Caco-2 (cell line): ENCODE measurements around the gene COMMD8. TPM values are rescaled to one million over a fixed set of nuclear protein-coding genes. Genes with fewer than 3 reads are reported as not detected.

ENCODE experiments used
- BruUV-seq: library from RNA; stranded (reverse); fragments of 400-500 nt; replicated peaks from 2 replicates; lab custom pipeline; 2021; lab: Mats Ljungman, UMichigan
- CTCF ChIA-PET: fragments of 300-600 bp; sonication (Branson Sonifier 250); formaldehyde crosslinking; loops from one replicate; lab custom pipeline; 2022; ENCODE audit warnings: antibody characterized with exemption; lab: Charles Lee
- POLR2A ChIA-PET: fragments of 300-600 bp; sonication (Branson Sonifier 250); formaldehyde crosslinking; loops from one replicate; lab custom pipeline; 2022; ENCODE audit warnings: antibody characterized with exemption; lab: Charles Lee
- DNase-seq, 2 experiments: peaks; one replicate each; pipeline versions ENCODE4 v3.0.0 to v3.0.0-alpha.2; 2020 to 2022
- H3K27me3 ChIP-seq: replicated peaks from 2 replicates; pipeline ENCODE4 v1.6.0; 2011; ENCODE audit warnings: low read length; ENCODE audit not compliant: control insufficient read depth, insufficient read depth
- H3K36me3 ChIP-seq: 2 replicates; pipeline ENCODE4 v1.5.1; 2011; ENCODE audit warnings: low read length; ENCODE audit not compliant: control insufficient read depth, insufficient read depth
- H3K4me1 ChIP-seq: fragments of 250-450 bp; sonication (Bioruptor Pico); 2 replicates; pipeline ENCODE4 v1.5.1; 2020; ENCODE audit warnings: mild to moderate bottlenecking
- H3K4me3 ChIP-seq: 2 replicates; pipeline ENCODE4 v1.5.1; 2011; ENCODE audit warnings: low read depth, mild to moderate bottlenecking, control low read depth, low read length
- H3K9me3 ChIP-seq: fragments of 250-450 bp; sonication (Bioruptor Pico); 2 replicates; pipeline ENCODE4 v1.5.1; 2020; ENCODE audit warnings: mild to moderate bottlenecking, moderate library complexity
- H3K27ac Mint-ChIP-seq: one replicate; pipeline ENCODE4 v1.8.0; 2022; ENCODE audit warnings: mixed read lengths; ENCODE audit not compliant: unreplicated experiment
- H3K27me3 Mint-ChIP-seq: one replicate; pipeline ENCODE4 v1.8.0; 2022; ENCODE audit warnings: mixed read lengths; ENCODE audit not compliant: insufficient read depth, unreplicated experiment
- H3K36me3 Mint-ChIP-seq: one replicate; pipeline ENCODE4 v1.8.0; 2022; ENCODE audit warnings: mild to moderate bottlenecking, mixed read lengths; ENCODE audit not compliant: insufficient read depth, unreplicated experiment
- H3K4me1 Mint-ChIP-seq: one replicate; pipeline ENCODE4 v1.8.0; 2022; ENCODE audit warnings: low read depth, mixed read lengths; ENCODE audit not compliant: unreplicated experiment
- H3K4me3 Mint-ChIP-seq: one replicate; pipeline ENCODE4 v1.8.0; 2022; ENCODE audit warnings: mild to moderate bottlenecking, moderate library complexity, mixed read lengths; ENCODE audit not compliant: unreplicated experiment
- H3K9me3 Mint-ChIP-seq: one replicate; pipeline ENCODE4 v1.8.0; 2022; ENCODE audit warnings: mixed read lengths; ENCODE audit not compliant: unreplicated experiment
- intact Hi-C: fragments of 100-400 bp; cut with micrococcal nuclease; formaldehyde crosslinking; loops from one replicate; pipeline ENCODE4 v1.10.0; 2022; ENCODE audit not compliant: unreplicated experiment
- total RNA-seq: library from RNA; stranded (reverse); gene quantifications from 2 replicates; pipeline ENCODE4 v1.2.3, GENCODE V29; 2022
- TF ChIP-seq, protein P1 (sequence below), 2 experiments: fragments of 200-600 bp in 1 of 2; IDR thresholded peaks; 1 replicate in 1 of 2; 2 replicates in 1 of 2; pipeline versions ENCODE4 v1.5.1 to v1.8.0; 2011 to 2022; ENCODE audit warnings: antibody characterized with exemption in 1 of 2, control low read depth in 1 of 2, inconsistent platforms in 1 of 2, low read depth in 1 of 2, low read length in 1 of 2, mild to moderate bottlenecking in 1 of 2, moderate library complexity in 1 of 2; ENCODE audit not compliant: insufficient read depth in 1 of 2, severe bottlenecking in 1 of 2, unreplicated experiment in 1 of 2

COMMD8 gene
- total RNA-seq, 1 experiment from 2014 or later: 38.8 TPM

DNA sequence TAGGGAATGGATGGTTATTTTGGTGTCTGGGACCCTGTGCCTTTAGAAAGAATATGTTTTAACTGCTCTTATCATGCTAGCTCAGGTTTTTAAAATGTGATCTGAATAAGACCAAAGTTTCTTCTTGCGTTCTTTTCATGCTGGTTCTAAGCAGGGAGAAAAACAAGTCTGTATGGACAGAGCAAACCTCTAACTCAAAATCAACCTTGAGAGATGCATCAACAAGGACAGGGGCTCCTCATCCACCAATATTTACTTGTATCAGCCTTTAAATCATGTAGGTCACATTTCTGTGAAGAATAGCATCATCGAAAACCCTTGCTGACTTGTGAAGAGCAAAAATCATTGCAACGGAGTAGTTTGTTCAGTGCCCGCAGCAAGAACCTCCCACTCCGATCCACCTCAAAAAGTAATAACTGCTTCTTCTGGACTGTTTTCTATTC lies 22.8 kb upstream of the COMMD8 start:
- H3K27me3 ChIP-seq: no peaks in the 10 kb centered on the region
- intact Hi-C loops: loop anchor here (5.0 kb wide), 1 partner anchor 46 kb away; no protein-coding TSS in a partner anchor
- H3K4me1 ChIP-seq: peaks cover 18% of the 10 kb centered on the region
- Mint-ChIP-seq H3K27ac (peak overlapping the region; percentile 99), H3K4me3 (peak overlapping the region; percentile 100), H3K4me1 (no peaks in the 10 kb centered on the region), H3K27me3 (no peaks in the 10 kb centered on the region), H3K9me3 (no peaks in the 10 kb centered on the region), H3K36me3 (peaks cover 7% of the 10 kb centered on the region)
- no peaks in the 10 kb centered on the region for H3K9me3 ChIP-seq
- BruUV-seq: no TSS peak
- TF ChIP-seq, protein P1, sequence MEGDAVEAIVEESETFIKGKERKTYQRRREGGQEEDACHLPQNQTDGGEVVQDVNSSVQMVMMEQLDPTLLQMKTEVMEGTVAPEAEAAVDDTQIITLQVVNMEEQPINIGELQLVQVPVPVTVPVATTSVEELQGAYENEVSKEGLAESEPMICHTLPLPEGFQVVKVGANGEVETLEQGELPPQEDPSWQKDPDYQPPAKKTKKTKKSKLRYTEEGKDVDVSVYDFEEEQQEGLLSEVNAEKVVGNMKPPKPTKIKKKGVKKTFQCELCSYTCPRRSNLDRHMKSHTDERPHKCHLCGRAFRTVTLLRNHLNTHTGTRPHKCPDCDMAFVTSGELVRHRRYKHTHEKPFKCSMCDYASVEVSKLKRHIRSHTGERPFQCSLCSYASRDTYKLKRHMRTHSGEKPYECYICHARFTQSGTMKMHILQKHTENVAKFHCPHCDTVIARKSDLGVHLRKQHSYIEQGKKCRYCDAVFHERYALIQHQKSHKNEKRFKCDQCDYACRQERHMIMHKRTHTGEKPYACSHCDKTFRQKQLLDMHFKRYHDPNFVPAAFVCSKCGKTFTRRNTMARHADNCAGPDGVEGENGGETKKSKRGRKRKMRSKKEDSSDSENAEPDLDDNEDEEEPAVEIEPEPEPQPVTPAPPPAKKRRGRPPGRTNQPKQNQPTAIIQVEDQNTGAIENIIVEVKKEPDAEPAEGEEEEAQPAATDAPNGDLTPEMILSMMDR (IDR thresholded peaks at IDR 0.05; ENCODE audit: insufficient read depth in 1 of 2, low read depth in 1 of 2, low read length in 1 of 2, severe bottlenecking in 1 of 2, unreplicated experiment in 1 of 2): no peak
- H3K36me3 ChIP-seq: no peaks in the 10 kb centered on the region
- CTCF ChIA-PET: no interaction called here
- POLR2A ChIA-PET: interaction anchor here (1.7 kb wide), 1 partner anchor 23 kb away, joined by 20 read pairs; the partner anchor contains the start of gene COMMD8
- peak overlapping the region; percentile 44 for H3K4me3 ChIP-seq
- DNase-seq: no peak

DNA sequence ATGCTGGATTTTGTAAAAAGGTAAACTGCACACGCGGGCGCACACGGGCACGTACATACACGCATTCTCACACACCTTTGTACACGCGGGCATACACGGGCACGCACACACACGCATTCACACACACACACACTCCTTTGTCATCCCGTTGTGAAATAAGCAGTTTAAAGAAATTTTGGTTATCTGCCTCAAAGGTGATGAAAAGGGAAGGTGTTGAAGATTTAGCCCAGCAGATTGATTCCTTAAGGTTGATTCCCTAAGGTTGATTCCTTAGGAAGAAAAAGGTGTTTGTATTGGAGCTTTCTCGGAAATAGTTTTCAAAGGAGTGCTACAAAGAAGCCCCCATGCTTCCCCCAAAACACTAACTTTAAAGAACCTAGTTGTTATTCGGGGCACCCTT lies 22.3 kb upstream of the COMMD8 start:
- Histone ChIP-seq H3K4me1 (peaks cover 18% of the 10 kb centered on the region), H3K27me3 (no peaks in the 10 kb centered on the region), H3K9me3 (no peaks in the 10 kb centered on the region), H3K36me3 (no peaks in the 10 kb centered on the region), H3K4me3 (peak overlapping the region; percentile 44)
- Mint-ChIP-seq H3K27ac (peak overlapping the region; percentile 99), H3K9me3 (no peaks in the 10 kb centered on the region), H3K4me1 (no peaks in the 10 kb centered on the region), H3K27me3 (no peaks in the 10 kb centered on the region), H3K4me3 (peak overlapping the region; percentile 100), H3K36me3 (peaks cover 7% of the 10 kb centered on the region)
- ChIA-PET CTCF (interaction anchor here (1.1 to 2.5 kb wide), 3 partner anchors 14 to 78 kb away, joined by 3 to 24 read pairs (median 23); partner anchors contain the start of gene COMMD8), POLR2A (interaction anchor here (1.1 to 2.4 kb wide), 3 partner anchors 13 to 22 kb away, joined by 5 to 20 read pairs (median 11); partner anchors contain the start of gene COMMD8)
- no peak for DNase-seq
- no TSS peak for BruUV-seq
- intact Hi-C loops: loop anchor here (1.0 to 5.0 kb wide), 3 partner anchors 12 to 47 kb away; partner anchors contain the start of gene COMMD8
- TF ChIP-seq, protein P1 (IDR thresholded peaks at IDR 0.05; ENCODE audit: insufficient read depth in 1 of 2, low read depth in 1 of 2, low read length in 1 of 2, severe bottlenecking in 1 of 2, unreplicated experiment in 1 of 2): no peak

DNA sequence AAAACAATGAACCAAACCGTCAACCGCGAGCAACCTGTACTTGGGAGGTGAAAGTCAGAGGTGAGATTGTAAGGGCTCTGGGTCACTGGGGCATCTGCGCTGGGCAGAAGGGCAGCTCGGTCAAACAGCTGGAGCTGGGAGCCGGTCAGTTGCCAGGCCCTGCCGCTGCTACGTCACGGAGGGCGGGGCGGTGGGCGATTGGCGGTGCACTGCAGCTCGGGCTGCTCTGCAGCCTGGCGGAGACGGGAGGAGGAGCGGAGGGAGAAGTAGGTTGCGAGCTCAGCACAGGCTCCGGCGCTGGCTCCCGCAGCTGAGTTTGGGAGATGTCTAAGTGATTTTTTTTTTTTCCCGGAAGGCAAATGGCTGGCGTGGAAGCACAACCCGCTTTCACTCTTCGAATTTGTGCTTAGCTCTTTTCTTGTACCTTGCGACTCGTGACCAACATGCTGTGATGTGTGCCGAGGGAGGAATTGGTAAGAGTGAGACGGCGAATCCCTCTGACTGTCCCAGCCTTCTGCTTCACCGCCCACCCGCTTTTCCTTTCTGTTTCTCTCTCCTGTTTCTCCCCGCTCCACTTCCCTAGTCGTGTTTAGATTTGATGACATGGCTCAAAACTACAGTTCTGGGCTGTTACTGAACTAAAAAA lies 21.7 kb upstream of the COMMD8 start, which contains the start of gene ATP10D:
Gene ATP10D (plus strand): TSS at position 229 of the 646 bp plus-strand sequence. CDS start 27,266 bp downstream, outside the sequence.
- CTCF ChIA-PET: interaction anchor here (0.8 to 2.5 kb wide), 5 partner anchors 10 to 78 kb away, joined by 3 to 24 read pairs (median 5); partner anchors contain the start of gene COMMD8
- TF ChIP-seq, protein P1 (IDR thresholded peaks at IDR 0.05; ENCODE audit: insufficient read depth in 1 of 2, low read depth in 1 of 2, low read length in 1 of 2, severe bottlenecking in 1 of 2, unreplicated experiment in 1 of 2): peak in 1 of 2 experiments; percentile 10
- Histone ChIP-seq H3K4me3 (peak within 1 kb of the TSS; percentile 44), H3K36me3 (no peaks in the 10 kb centered on the region), H3K9me3 (no peaks in the 10 kb centered on the region), H3K4me1 (peaks cover 18% of the 10 kb centered on the region), H3K27me3 (no peaks in the 10 kb centered on the region)
- DNase-seq: peak; percentile 92 to 95
- peak within 1 kb of the TSS; percentile 99 for H3K27ac Mint-ChIP-seq
- no peaks in the 10 kb centered on the region for H3K4me1 Mint-ChIP-seq
- peak within 1 kb of the TSS; percentile 100 for H3K4me3 Mint-ChIP-seq
- intact Hi-C loops: loop anchor here (1.0 to 5.0 kb wide), 3 partner anchors 12 to 47 kb away; partner anchors contain the start of gene COMMD8
- POLR2A ChIA-PET: interaction anchor here (0.7 to 2.4 kb wide), 4 partner anchors 12 to 31 kb away, joined by 3 to 20 read pairs (median 8); partner anchors contain the start of gene COMMD8
- BruUV-seq: no TSS peak
- no peaks in the 10 kb centered on the region for H3K27me3 Mint-ChIP-seq
- H3K36me3 Mint-ChIP-seq: peaks cover 7% of the 10 kb centered on the region
- no peaks in the 10 kb centered on the region for H3K9me3 Mint-ChIP-seq
